ENCODE data around the gene MPZL1.

Gene MPZL1

DNA sequence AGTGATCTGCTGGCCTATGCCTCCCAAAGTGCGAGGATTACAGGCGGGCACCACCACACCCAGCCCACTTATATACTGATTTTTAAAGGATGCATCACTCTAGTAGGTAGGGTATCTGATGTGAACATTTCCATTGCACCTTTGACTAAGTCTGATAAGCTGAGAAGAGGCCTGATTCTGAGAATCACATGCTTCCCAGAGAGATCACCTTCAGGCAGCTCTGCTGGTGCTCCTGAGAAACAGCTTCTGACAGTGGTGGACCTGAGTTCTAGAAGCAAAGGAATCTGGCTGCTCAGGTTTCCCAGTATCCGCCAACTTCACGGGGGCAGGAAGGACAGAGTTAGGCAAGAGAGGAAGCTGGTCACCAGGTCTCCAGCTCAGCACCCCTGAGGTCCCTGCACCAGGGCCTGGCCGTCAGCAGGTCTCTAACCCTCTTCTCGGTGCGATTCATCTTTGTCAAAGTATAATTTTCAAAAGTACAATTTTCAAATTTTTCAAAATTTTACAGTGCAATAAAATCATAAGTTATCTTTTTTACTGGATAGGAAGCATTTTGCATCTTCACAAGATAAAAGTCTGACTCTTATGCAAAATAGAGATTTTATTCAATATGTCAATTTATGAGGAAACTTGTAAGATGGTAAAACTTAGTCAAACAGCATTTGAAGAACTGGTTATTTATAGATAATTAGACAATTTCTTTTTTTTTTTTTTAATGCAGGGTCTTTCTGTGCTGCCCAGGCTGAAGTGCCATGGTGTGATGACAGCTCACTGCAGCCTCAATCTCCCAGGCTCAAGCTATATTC is 25.8 kb upstream of the MPZL1 start:
- TF ChIP-seq CREB1 (IDR thresholded peaks at IDR 0.05; ENCODE audit: low read depth) (no peak), FOXM1 (IDR thresholded peaks at IDR 0.05; ENCODE audit: borderline replicate concordance, low read depth) (no peak), YY1 (IDR thresholded peaks at IDR 0.05; ENCODE audit: low read depth) (no peak), RAD21 (IDR thresholded peaks at IDR 0.05; ENCODE audit: low read depth) (no peak), TCF12 (IDR thresholded peaks at IDR 0.05; ENCODE audit: low read depth) (no peak), EP300 (IDR thresholded peaks at IDR 0.05; ENCODE audit: borderline replicate concordance) (no peak), ZBTB7A (IDR thresholded peaks at IDR 0.05; ENCODE audit: low read depth) (no peak), NFIC (IDR thresholded peaks at IDR 0.05) (no peak), EGR1 (IDR thresholded peaks at IDR 0.05) (no peak), CEBPB (IDR thresholded peaks at IDR 0.05) (no peak), TAF1 (IDR thresholded peaks at IDR 0.05; ENCODE audit: low read depth) (no peak), USF1 (IDR thresholded peaks at IDR 0.05) (no peak), TEAD4 (IDR thresholded peaks at IDR 0.05) (no peak)
- TF ChIP-seq, protein P1, sequence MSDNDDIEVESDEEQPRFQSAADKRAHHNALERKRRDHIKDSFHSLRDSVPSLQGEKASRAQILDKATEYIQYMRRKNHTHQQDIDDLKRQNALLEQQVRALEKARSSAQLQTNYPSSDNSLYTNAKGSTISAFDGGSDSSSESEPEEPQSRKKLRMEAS (IDR thresholded peaks at IDR 0.05), result no peak
- TF ChIP-seq, protein P2, sequence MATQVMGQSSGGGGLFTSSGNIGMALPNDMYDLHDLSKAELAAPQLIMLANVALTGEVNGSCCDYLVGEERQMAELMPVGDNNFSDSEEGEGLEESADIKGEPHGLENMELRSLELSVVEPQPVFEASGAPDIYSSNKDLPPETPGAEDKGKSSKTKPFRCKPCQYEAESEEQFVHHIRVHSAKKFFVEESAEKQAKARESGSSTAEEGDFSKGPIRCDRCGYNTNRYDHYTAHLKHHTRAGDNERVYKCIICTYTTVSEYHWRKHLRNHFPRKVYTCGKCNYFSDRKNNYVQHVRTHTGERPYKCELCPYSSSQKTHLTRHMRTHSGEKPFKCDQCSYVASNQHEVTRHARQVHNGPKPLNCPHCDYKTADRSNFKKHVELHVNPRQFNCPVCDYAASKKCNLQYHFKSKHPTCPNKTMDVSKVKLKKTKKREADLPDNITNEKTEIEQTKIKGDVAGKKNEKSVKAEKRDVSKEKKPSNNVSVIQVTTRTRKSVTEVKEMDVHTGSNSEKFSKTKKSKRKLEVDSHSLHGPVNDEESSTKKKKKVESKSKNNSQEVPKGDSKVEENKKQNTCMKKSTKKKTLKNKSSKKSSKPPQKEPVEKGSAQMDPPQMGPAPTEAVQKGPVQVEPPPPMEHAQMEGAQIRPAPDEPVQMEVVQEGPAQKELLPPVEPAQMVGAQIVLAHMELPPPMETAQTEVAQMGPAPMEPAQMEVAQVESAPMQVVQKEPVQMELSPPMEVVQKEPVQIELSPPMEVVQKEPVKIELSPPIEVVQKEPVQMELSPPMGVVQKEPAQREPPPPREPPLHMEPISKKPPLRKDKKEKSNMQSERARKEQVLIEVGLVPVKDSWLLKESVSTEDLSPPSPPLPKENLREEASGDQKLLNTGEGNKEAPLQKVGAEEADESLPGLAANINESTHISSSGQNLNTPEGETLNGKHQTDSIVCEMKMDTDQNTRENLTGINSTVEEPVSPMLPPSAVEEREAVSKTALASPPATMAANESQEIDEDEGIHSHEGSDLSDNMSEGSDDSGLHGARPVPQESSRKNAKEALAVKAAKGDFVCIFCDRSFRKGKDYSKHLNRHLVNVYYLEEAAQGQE (IDR thresholded peaks at IDR 0.05; ENCODE audit: low read depth), result no peak

DNA sequence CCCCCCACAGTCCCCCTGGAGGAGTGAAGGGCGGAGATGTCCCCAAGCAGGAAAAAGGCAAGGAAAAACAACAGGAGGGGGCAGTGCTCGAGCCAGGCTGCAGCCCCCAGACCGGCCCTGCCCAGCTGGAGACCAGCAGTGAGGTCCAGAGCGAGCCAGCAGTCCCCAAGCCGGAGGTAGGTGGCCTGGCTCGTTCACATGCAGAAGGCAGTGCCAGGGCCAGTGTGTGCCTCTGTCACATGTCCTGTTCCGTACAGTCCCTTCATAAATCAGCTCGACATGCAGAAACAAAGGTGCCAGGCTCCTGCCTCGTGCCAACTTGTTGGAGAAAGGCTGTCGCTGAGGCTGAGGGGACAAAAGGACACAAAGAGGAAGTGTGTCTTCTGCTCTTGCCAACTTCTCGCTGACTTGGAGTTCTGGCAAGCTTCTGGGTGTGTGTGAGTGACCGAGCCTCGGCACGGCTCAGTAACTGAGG is 24.1 kb upstream of the MPZL1 start:
- TF ChIP-seq RAD21 (IDR thresholded peaks at IDR 0.05; ENCODE audit: low read depth), result no peak
- TF ChIP-seq USF1 (IDR thresholded peaks at IDR 0.05), result peak; percentile 41
- TF ChIP-seq, protein P1 (IDR thresholded peaks at IDR 0.05), result peak; percentile 54; the same call in 1 of the 2 replicates

GRCh38 chr1:167698313-167698712 is 23.5 kb upstream of the MPZL1 start:
- no peak for TF ChIP-seq CEBPB (IDR thresholded peaks at IDR 0.05)
- no peak for TF ChIP-seq NFIC (IDR thresholded peaks at IDR 0.05)
- TF ChIP-seq, protein P1 (IDR thresholded peaks at IDR 0.05), result no peak
- TF ChIP-seq CREB1 (IDR thresholded peaks at IDR 0.05; ENCODE audit: low read depth), result no peak
- no peak for TF ChIP-seq EGR1 (IDR thresholded peaks at IDR 0.05)

DNA sequence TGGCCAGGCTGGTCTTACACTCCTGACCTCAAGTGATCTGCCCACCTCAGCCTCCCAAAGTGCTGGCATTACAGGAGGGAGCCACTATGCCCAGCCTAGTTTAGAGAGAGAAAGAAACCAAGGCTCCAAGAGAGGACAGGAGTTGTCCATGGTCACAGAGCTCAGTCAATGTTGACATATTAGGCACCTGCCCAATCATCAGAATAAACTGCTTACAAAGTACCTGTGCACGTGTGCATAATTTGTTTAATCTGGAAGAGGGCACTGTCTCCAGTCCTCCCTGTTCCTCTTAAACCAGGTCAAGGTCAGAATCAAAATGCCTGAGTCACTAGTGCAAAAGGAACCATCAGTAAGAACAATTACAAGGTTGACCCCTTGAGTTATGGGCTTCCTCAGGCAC is 20.3 kb upstream of the MPZL1 start:
- TF ChIP-seq EP300 (IDR thresholded peaks at IDR 0.05; ENCODE audit: borderline replicate concordance) (no peak), TCF12 (IDR thresholded peaks at IDR 0.05; ENCODE audit: low read depth) (no peak), CREB1 (IDR thresholded peaks at IDR 0.05; ENCODE audit: low read depth) (no peak), CEBPB (IDR thresholded peaks at IDR 0.05) (no peak), TEAD4 (IDR thresholded peaks at IDR 0.05) (no peak), EGR1 (IDR thresholded peaks at IDR 0.05) (no peak), USF1 (IDR thresholded peaks at IDR 0.05) (no peak), RAD21 (IDR thresholded peaks at IDR 0.05; ENCODE audit: low read depth) (no peak), TAF1 (IDR thresholded peaks at IDR 0.05; ENCODE audit: low read depth) (no peak), NFIC (IDR thresholded peaks at IDR 0.05) (no peak), ZBTB7A (IDR thresholded peaks at IDR 0.05; ENCODE audit: low read depth) (no peak), YY1 (IDR thresholded peaks at IDR 0.05; ENCODE audit: low read depth) (no peak), FOXM1 (IDR thresholded peaks at IDR 0.05; ENCODE audit: borderline replicate concordance, low read depth) (no peak)
- TF ChIP-seq, protein P2 (IDR thresholded peaks at IDR 0.05; ENCODE audit: low read depth), result no peak
- TF ChIP-seq, protein P1 (IDR thresholded peaks at IDR 0.05), result no peak

- TF ChIP-seq NFIC (IDR thresholded peaks at IDR 0.05), result no peak
- TF ChIP-seq, protein P1 (IDR thresholded peaks at IDR 0.05), result no peak
- no peak for TF ChIP-seq TAF1 (IDR thresholded peaks at IDR 0.05; ENCODE audit: low read depth)
- TF ChIP-seq EP300 (IDR thresholded peaks at IDR 0.05; ENCODE audit: borderline replicate concordance), result no peak
- no peak for TF ChIP-seq FOXM1 (IDR thresholded peaks at IDR 0.05; ENCODE audit: borderline replicate concordance, low read depth)
- no peak for TF ChIP-seq EGR1 (IDR thresholded peaks at IDR 0.05)
- no peak for TF ChIP-seq ZBTB7A (IDR thresholded peaks at IDR 0.05; ENCODE audit: low read depth)
- no peak for TF ChIP-seq USF1 (IDR thresholded peaks at IDR 0.05)
- no peak for TF ChIP-seq TEAD4 (IDR thresholded peaks at IDR 0.05)
- no peak for TF ChIP-seq CREB1 (IDR thresholded peaks at IDR 0.05; ENCODE audit: low read depth)
- TF ChIP-seq, protein P2 (IDR thresholded peaks at IDR 0.05; ENCODE audit: low read depth), result no peak
- no peak for TF ChIP-seq CEBPB (IDR thresholded peaks at IDR 0.05)
- TF ChIP-seq RAD21 (IDR thresholded peaks at IDR 0.05; ENCODE audit: low read depth), result no peak
Observed at GRCh38 chr1:167703557-167703956, 18.2 kb upstream of the MPZL1 start.
